ENCODE measurements around the gene MORN4. TPM values are rescaled to one million over a fixed set of nuclear protein-coding genes. Genes with fewer than 3 reads are reported as not detected.

The MORN4 gene
- polyA plus RNA-seq, 1 donor (not counting 4 experiments of a cell fraction or from before 2014, with no cell fraction given), result 9.1 TPM

GRCh38 chr10:97669571-97669970, 36.3 kb upstream of the MORN4 start:
- H3K79me2 ChIP-seq (ENCODE audit: control insufficient read depth, insufficient read depth, low read length), result no peaks in the 10 kb centered on the region
- no peak overlapping the region for H3K4me3 ChIP-seq (ENCODE audit: control insufficient read depth in 2 of 3, extremely low read depth in 1 of 3, insufficient read depth in 2 of 3, low read depth in 1 of 3, low read length in 3 of 3)
- no peaks in the 10 kb centered on the region for H3K9me3 ChIP-seq (ENCODE audit: control insufficient read depth, low read depth, low read length)
- dilution Hi-C loops (cut with MboI; ENCODE audit: extremely low pct_ligation_motif_present, low sequenced_read_pairs), result no loop called here
- H3K27ac ChIP-seq (ENCODE audit: control insufficient read depth, insufficient read depth, low read length), result no peak overlapping the region
- H3K4me2 ChIP-seq (ENCODE audit: control insufficient read depth, extremely low read depth, insufficient read depth, low read depth, low read length), result no peak overlapping the region
- no peak overlapping the region for H3K9ac ChIP-seq (ENCODE audit: control insufficient read depth, extremely low read depth, insufficient read depth, low read length)
- no peaks in the 10 kb centered on the region for H3K9me1 ChIP-seq (ENCODE audit: control insufficient read depth, extremely low read depth, insufficient read depth, low read length)
- H4K20me1 ChIP-seq (ENCODE audit: control insufficient read depth, extremely low read depth, insufficient read depth, low read length), result no peaks in the 10 kb centered on the region
- TF ChIP-seq CTCF (optimal IDR thresholded peaks at IDR 0.05 in 1 of 3, IDR thresholded peaks at IDR 0.05 in 1 of 3, conservative IDR thresholded peaks at IDR 0.05 in 1 of 3; ENCODE audit: extremely low read depth in 1 of 3, insufficient read depth in 2 of 3, low read length in 3 of 3), result no peak
- TF ChIP-seq EZH2 (IDR thresholded peaks at IDR 0.05; ENCODE audit: low read length), result no peak
- H3K4me1 ChIP-seq (ENCODE audit: control insufficient read depth, extremely low read depth, insufficient read depth, low read length), result no peaks in the 10 kb centered on the region
- no peaks in the 10 kb centered on the region for H3K27me3 ChIP-seq (ENCODE audit: control insufficient read depth, extremely low read depth, insufficient read depth, low read length)
- DNase-seq (ENCODE audit: low read depth, low spot score), result no peak
- no peak for FAIRE-seq
- peaks cover 35 to 36% of the 10 kb centered on the region in 2 experiments for H3K36me3 ChIP-seq (ENCODE audit: control insufficient read depth in 2 of 2, extremely low read depth in 1 of 2, insufficient read depth in 2 of 2, low read length in 2 of 2)
- no peak overlapping the region for H2AFZ ChIP-seq (ENCODE audit: control insufficient read depth, low read length)

GRCh38 chr10:97667463-97667862, 34.2 kb upstream of the MORN4 start:
- no peaks in the 10 kb centered on the region for H3K79me2 ChIP-seq (ENCODE audit: control insufficient read depth, insufficient read depth, low read length)
- peaks cover 40 to 41% of the 10 kb centered on the region in 2 experiments for H3K36me3 ChIP-seq (ENCODE audit: control insufficient read depth in 2 of 2, extremely low read depth in 1 of 2, insufficient read depth in 2 of 2, low read length in 2 of 2)

More at GRCh38 chr10:97667463-97667862, 34.2 kb upstream of the MORN4 start:
- no peak overlapping the region for H3K27ac ChIP-seq (ENCODE audit: control insufficient read depth, insufficient read depth, low read length)
- no peak for DNase-seq (ENCODE audit: low read depth, low spot score)
- H3K9me1 ChIP-seq (ENCODE audit: control insufficient read depth, extremely low read depth, insufficient read depth, low read length), result no peaks in the 10 kb centered on the region
- H3K4me2 ChIP-seq (ENCODE audit: control insufficient read depth, extremely low read depth, insufficient read depth, low read depth, low read length), result no peak overlapping the region
- no peaks in the 10 kb centered on the region for H3K27me3 ChIP-seq (ENCODE audit: control insufficient read depth, extremely low read depth, insufficient read depth, low read length)
- H3K9ac ChIP-seq (ENCODE audit: control insufficient read depth, extremely low read depth, insufficient read depth, low read length), result no peak overlapping the region
- dilution Hi-C loops (cut with MboI; ENCODE audit: extremely low pct_ligation_motif_present, low sequenced_read_pairs), result no loop called here
- H4K20me1 ChIP-seq (ENCODE audit: control insufficient read depth, extremely low read depth, insufficient read depth, low read length), result peaks cover under 1% of the 10 kb centered on the region
- TF ChIP-seq CTCF (optimal IDR thresholded peaks at IDR 0.05 in 1 of 3, IDR thresholded peaks at IDR 0.05 in 1 of 3, conservative IDR thresholded peaks at IDR 0.05 in 1 of 3; ENCODE audit: extremely low read depth in 1 of 3, insufficient read depth in 2 of 3, low read length in 3 of 3) (no peak), EZH2 (IDR thresholded peaks at IDR 0.05; ENCODE audit: low read length) (no peak)
- H3K4me1 ChIP-seq (ENCODE audit: control insufficient read depth, extremely low read depth, insufficient read depth, low read length), result no peaks in the 10 kb centered on the region
- FAIRE-seq, result no peak
- no peaks in the 10 kb centered on the region for H3K9me3 ChIP-seq (ENCODE audit: control insufficient read depth, low read depth, low read length)
- H2AFZ ChIP-seq (ENCODE audit: control insufficient read depth, low read length), result no peak overlapping the region
- no peak overlapping the region for H3K4me3 ChIP-seq (ENCODE audit: control insufficient read depth in 2 of 3, extremely low read depth in 1 of 3, insufficient read depth in 2 of 3, low read depth in 1 of 3, low read length in 3 of 3)
